Measurements from ENCODE around the gene GABRR1.

DNA sequence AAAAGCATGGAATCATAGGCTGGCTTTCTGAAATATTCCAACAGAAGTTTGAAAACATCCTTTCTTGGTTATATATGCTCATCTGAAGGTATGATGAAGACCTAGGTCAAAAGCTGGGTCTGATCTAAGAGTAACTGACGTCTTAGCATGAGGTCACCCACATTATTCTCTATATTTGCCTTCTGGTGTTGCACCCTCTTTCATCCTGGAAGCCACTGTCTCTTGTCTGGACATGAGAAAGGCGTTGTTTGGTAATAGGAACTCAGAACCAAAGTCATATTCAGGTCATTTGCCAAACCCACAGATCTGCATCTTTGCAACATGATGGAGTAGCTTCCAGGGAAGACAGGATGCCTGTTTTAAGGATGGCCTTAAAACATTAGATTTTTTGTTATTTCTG lies 17.6 kb downstream of the GABRR1 start:
- TF ChIP-seq, protein P1, sequence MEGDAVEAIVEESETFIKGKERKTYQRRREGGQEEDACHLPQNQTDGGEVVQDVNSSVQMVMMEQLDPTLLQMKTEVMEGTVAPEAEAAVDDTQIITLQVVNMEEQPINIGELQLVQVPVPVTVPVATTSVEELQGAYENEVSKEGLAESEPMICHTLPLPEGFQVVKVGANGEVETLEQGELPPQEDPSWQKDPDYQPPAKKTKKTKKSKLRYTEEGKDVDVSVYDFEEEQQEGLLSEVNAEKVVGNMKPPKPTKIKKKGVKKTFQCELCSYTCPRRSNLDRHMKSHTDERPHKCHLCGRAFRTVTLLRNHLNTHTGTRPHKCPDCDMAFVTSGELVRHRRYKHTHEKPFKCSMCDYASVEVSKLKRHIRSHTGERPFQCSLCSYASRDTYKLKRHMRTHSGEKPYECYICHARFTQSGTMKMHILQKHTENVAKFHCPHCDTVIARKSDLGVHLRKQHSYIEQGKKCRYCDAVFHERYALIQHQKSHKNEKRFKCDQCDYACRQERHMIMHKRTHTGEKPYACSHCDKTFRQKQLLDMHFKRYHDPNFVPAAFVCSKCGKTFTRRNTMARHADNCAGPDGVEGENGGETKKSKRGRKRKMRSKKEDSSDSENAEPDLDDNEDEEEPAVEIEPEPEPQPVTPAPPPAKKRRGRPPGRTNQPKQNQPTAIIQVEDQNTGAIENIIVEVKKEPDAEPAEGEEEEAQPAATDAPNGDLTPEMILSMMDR (IDR thresholded peaks at IDR 0.05): no peak
- no peak for TF ChIP-seq POLR2AphosphoS5 (IDR thresholded peaks at IDR 0.05; ENCODE audit: insufficient read depth in 1 of 2, low read depth in 1 of 2)

Measured in vagina (tissue), 2 donors.